SK-N-SH (cell line): Measurements from ENCODE around the gene ABHD2. TPM values are rescaled to one million over a fixed set of nuclear protein-coding genes. Genes with fewer than 3 reads are reported as not detected.

ENCODE experiments used
- CTCF ChIA-PET: fragments of 300-600, 350-600 bp; formaldehyde crosslinking; extraction: SDS; loops from one replicate; lab custom pipeline; 2021; lab: Yijun Ruan, JAX
- POLR2A ChIA-PET: fragments of 350-600 bp; sonication (Branson Sonifier 250); formaldehyde crosslinking; extraction: SDS; loops from one replicate; lab custom pipeline; 2020; ENCODE audit warnings: antibody characterized with exemption, inconsistent platforms; lab: Yijun Ruan, JAX
- DNase-seq: peaks from one replicate; pipeline ENCODE4 v3.0.0; 2012
- H2AFZ ChIP-seq: fragments of 200-600 bp; sonication (generic); 2 replicates; pipeline ENCODE4 v1.8.1; 2016; ENCODE audit warnings: antibody characterized with exemption, mild to moderate bottlenecking, low read depth
- H3F3A ChIP-seq: fragments of 200-600 bp; sonication (generic); replicated peaks from 2 replicates; pipeline ENCODE3; 2016; ENCODE audit warnings: antibody characterized with exemption, mild to moderate bottlenecking; ENCODE audit not compliant: insufficient read depth
- H3K27ac ChIP-seq, 2 experiments: fragments of 200-500 bp in 1 of 2; fragments of 200-600 bp in 1 of 2; sonication (Bioruptor generic) in 1 of 2; sonication (generic), shearing (Covaris generic) in 1 of 2; 2 replicates each; pipeline versions ENCODE4 v1.5.1 to v1.6.1; 2014 to 2016; ENCODE audit warnings: low read depth in 2 of 2, inconsistent platforms in 1 of 2, low read length in 1 of 2, mild to moderate bottlenecking in 1 of 2, mixed read lengths in 1 of 2
- H3K27me3 ChIP-seq: fragments of 200-600 bp; sonication (generic), shearing (Covaris generic); 2 replicates; pipeline ENCODE4 v1.6.1; 2016; ENCODE audit warnings: mixed run types; ENCODE audit not compliant: insufficient read depth
- H3K36me3 ChIP-seq, 2 experiments: fragments of 200-500 bp in 1 of 2; fragments of 200-600 bp in 1 of 2; sonication (Bioruptor generic) in 1 of 2; sonication (generic) in 1 of 2; replicated peaks in 1 of 2; 2 replicates each; pipeline versions ENCODE3 to v1.5.1; 2014 to 2016; ENCODE audit warnings: low read length in 1 of 2, mild to moderate bottlenecking in 1 of 2; ENCODE audit not compliant: insufficient read depth in 2 of 2, control insufficient read depth in 1 of 2
- H3K4me1 ChIP-seq, 2 experiments: fragments of 200-500 bp in 1 of 2; fragments of 200-600 bp in 1 of 2; sonication (Bioruptor generic) in 1 of 2; sonication (generic), shearing (Covaris generic) in 1 of 2; 2 replicates each; pipeline versions ENCODE4 v1.5.1 to v1.6.1; 2014 to 2016; ENCODE audit warnings: low read depth in 1 of 2, low read length in 1 of 2, mixed run types in 1 of 2; ENCODE audit not compliant: insufficient read depth in 2 of 2, control insufficient read depth in 1 of 2
- H3K4me2 ChIP-seq: fragments of 200-600 bp; sonication (generic), shearing (Covaris generic); 2 replicates; pipeline ENCODE4 v1.6.1; 2017; ENCODE audit warnings: mixed run types
- H3K4me3 ChIP-seq, 2 experiments: fragments of 200-500 bp in 1 of 2; fragments of 200-600 bp in 1 of 2; sonication (Bioruptor generic) in 1 of 2; sonication (generic), shearing (Covaris generic) in 1 of 2; 2 replicates each; pipeline versions ENCODE4 v1.5.1 to v1.8.1; 2014 to 2016; ENCODE audit warnings: low read depth in 2 of 2, inconsistent platforms in 1 of 2, low read length in 1 of 2, mild to moderate bottlenecking in 1 of 2, mixed read lengths in 1 of 2, moderate library complexity in 1 of 2
- H3K79me2 ChIP-seq: fragments of 200-600 bp; sonication (generic); 2 replicates; pipeline ENCODE4 v1.8.1; 2017; ENCODE audit warnings: mild to moderate bottlenecking; ENCODE audit not compliant: insufficient read depth
- H3K9ac ChIP-seq: fragments of 200-600 bp; sonication (generic); 2 replicates; pipeline ENCODE4 v1.6.1; 2017; ENCODE audit warnings: mixed run types
- H3K9me2 ChIP-seq: fragments of 200-600 bp; sonication (generic); 2 replicates; pipeline ENCODE4 v1.6.1; 2017; ENCODE audit warnings: mixed run types
- H3K9me3 ChIP-seq: fragments of 200-600 bp; sonication (generic); 2 replicates; pipeline ENCODE4 v1.6.1; 2017; ENCODE audit warnings: mixed run types, mild to moderate bottlenecking, moderate library complexity
- H4K20me1 ChIP-seq: fragments of 200-600 bp; sonication (generic); 2 replicates; pipeline ENCODE4 v1.6.1; 2017; ENCODE audit warnings: mild to moderate bottlenecking, mixed run types; ENCODE audit not compliant: insufficient read depth
- CHD2 ChIP-seq: fragments of 150-350 bp; IDR thresholded peaks from 2 replicates; pipeline ENCODE4 v1.6.1; 2018; ENCODE audit warnings: low read length; ENCODE audit not compliant: partially characterized antibody
- CTCF ChIP-seq: fragments of 200-600 bp; sonication (generic); IDR thresholded peaks from 2 replicates; pipeline ENCODE4 v1.6.1; 2017; ENCODE audit warnings: antibody characterized with exemption, mild to moderate bottlenecking, moderate library complexity
- FOSL2 ChIP-seq: IDR thresholded peaks from 2 replicates; pipeline ENCODE4 v1.4.0; 2012; ENCODE audit warnings: low read depth, mild to moderate bottlenecking, moderate library complexity, borderline replicate concordance
- IRF3 ChIP-seq: fragments of 150-350 bp; IDR thresholded peaks from 2 replicates; pipeline ENCODE4 v1.6.1; 2016; ENCODE audit warnings: mild to moderate bottlenecking, low read depth, low read length
- MEF2A ChIP-seq: IDR thresholded peaks from 2 replicates; pipeline ENCODE4 v1.4.0; 2012; ENCODE audit warnings: low read depth, borderline replicate concordance
- TAF1 ChIP-seq: IDR thresholded peaks from 2 replicates; pipeline ENCODE4 v1.6.1; 2012; ENCODE audit warnings: low read depth, mild to moderate bottlenecking, low read length, moderate library complexity, borderline replicate concordance
- USF2 ChIP-seq: fragments of 150-350 bp; IDR thresholded peaks from 2 replicates; pipeline ENCODE4 v1.6.1; 2017; ENCODE audit warnings: antibody characterized with exemption, low read length, low read depth, borderline replicate concordance
- ZBTB33 ChIP-seq: IDR thresholded peaks from 2 replicates; pipeline ENCODE4 v1.4.0; 2012; ENCODE audit warnings: low read depth, borderline replicate concordance
- WGBS: methylation state at CpG from one replicate; pipeline ENCODE4 v1.1.6; 2017; ENCODE audit warnings: low lambda C conversion rate; 5-methylcytosine and 5-hydroxymethylcytosine counted together
- polyA plus RNA-seq, 3 experiments: library from polyadenylated mRNA; depleted of rRNA; stranded (reverse); fragments of >200 nt; gene quantifications; 2 replicates each; pipeline ENCODE4 v1.2.3, GENCODE V29; 2012

The ABHD2 gene
- polyA plus RNA-seq, 1 of the 3 experiments (the other 2 are of a cell fraction), result 19.2 TPM

- Histone ChIP-seq H4K20me1 (no peaks in the 10 kb centered on the region), H3K9me3 (no peaks in the 10 kb centered on the region), H3K9ac (no peak overlapping the region), H3K4me1 (no peaks in the 10 kb centered on the region; a peak in 1 of 4 replicates), H3F3A (peaks cover 3% of the 10 kb centered on the region), H3K79me2 (no peaks in the 10 kb centered on the region), H2AFZ (no peak overlapping the region), H3K27ac (no peak overlapping the region), H3K27me3 (no peaks in the 10 kb centered on the region), H3K4me3 (no peak overlapping the region), H3K36me3 (peaks cover 0 to 3% of the 10 kb centered on the region in 2 experiments), H3K4me2 (no peak overlapping the region), H3K9me2 (no peaks in the 10 kb centered on the region)
- POLR2A ChIA-PET, result no interaction called here
- CTCF ChIA-PET, result interaction anchor here (1.1 to 1.2 kb wide), 2 partner anchors 9 to 128 kb away, joined by 3 read pairs; no protein-coding TSS in a partner anchor
- TF ChIP-seq ZBTB33, result no peak
- no peak for TF ChIP-seq FOSL2
- TF ChIP-seq MEF2A, result no peak
- TF ChIP-seq CTCF, result no peak
- TF ChIP-seq CHD2, result no peak
- TF ChIP-seq USF2, result no peak
- no peak for TF ChIP-seq IRF3
- TF ChIP-seq TAF1, result no peak
- WGBS, result 54% methylated on average over 2 of the region's 2 CpGs
- DNase-seq, result no peak
Observed at GRCh38 chr15:89203705-89204273, 115.5 kb downstream of the ABHD2 start.
